H9 (cell line): ENCODE results near the gene NHERF1. TPM values are rescaled to one million over a fixed set of nuclear protein-coding genes. Genes with fewer than 3 reads are reported as not detected.

Experiments used
- DNase-seq: peaks from one replicate; pipeline ENCODE4 v3.0.0-alpha.2; 2017
- H2AFZ ChIP-seq: one replicate; pipeline ENCODE4 v1.6.1; 2013; ENCODE audit warnings: mild to moderate bottlenecking, low read length, control low read depth, moderate library complexity
- H2AK5ac ChIP-seq: 2 replicates; pipeline ENCODE4 v1.6.1; 2013; ENCODE audit warnings: low read length, control low read depth, mixed read lengths; ENCODE audit not compliant: insufficient read length
- H2BK120ac ChIP-seq: one replicate; pipeline ENCODE4 v1.6.1; 2013; ENCODE audit warnings: low read depth, mild to moderate bottlenecking, low read length, control low read depth, inconsistent platforms; ENCODE audit not compliant: poor library complexity, severe bottlenecking
- H2BK12ac ChIP-seq: 2 replicates; pipeline ENCODE4 v1.6.1; 2013; ENCODE audit warnings: low read length, control low read depth, mixed read lengths, low read depth; ENCODE audit not compliant: insufficient read length
- H2BK15ac ChIP-seq: 2 replicates; pipeline ENCODE4 v1.6.1; 2013; ENCODE audit warnings: low read depth, low read length, control low read depth
- H2BK20ac ChIP-seq: one replicate; pipeline ENCODE4 v1.6.1; 2013; ENCODE audit warnings: low read depth, mild to moderate bottlenecking, low read length, control low read depth, inconsistent platforms; ENCODE audit not compliant: poor library complexity, severe bottlenecking
- H2BK5ac ChIP-seq: 2 replicates; pipeline ENCODE4 v1.6.1; 2013; ENCODE audit warnings: low read length, control low read depth, mixed read lengths; ENCODE audit not compliant: insufficient read length
- H3K14ac ChIP-seq: 2 replicates; pipeline ENCODE4 v1.6.1; 2013; ENCODE audit warnings: low read length, control low read depth; ENCODE audit not compliant: insufficient read depth
- H3K18ac ChIP-seq: 2 replicates; pipeline ENCODE4 v1.6.1; 2013; ENCODE audit warnings: low read depth, mild to moderate bottlenecking, mixed read lengths, low read length, control low read depth; ENCODE audit not compliant: insufficient read length
- H3K23ac ChIP-seq: 2 replicates; pipeline ENCODE4 v1.6.1; 2013; ENCODE audit warnings: low read length, control low read depth, mixed read lengths, low read depth; ENCODE audit not compliant: insufficient read length
- H3K23me2 ChIP-seq: 2 replicates; pipeline ENCODE4 v1.6.1; 2013; ENCODE audit warnings: low read depth, mild to moderate bottlenecking, mixed read lengths, low read length, control low read depth; ENCODE audit not compliant: insufficient read length, poor library complexity, severe bottlenecking
- H3K27ac ChIP-seq: 2 replicates; pipeline ENCODE4 v1.5.1; 2013; ENCODE audit warnings: low read length, control low read depth, mixed read lengths, low read depth; ENCODE audit not compliant: insufficient read length
- H3K27me3 ChIP-seq: 2 replicates; pipeline ENCODE4 v1.6.1; 2013; ENCODE audit warnings: low read length, control low read depth, inconsistent platforms; ENCODE audit not compliant: insufficient read depth
- H3K4ac ChIP-seq: 2 replicates; pipeline ENCODE4 v1.6.1; 2013; ENCODE audit warnings: low read depth, mild to moderate bottlenecking, control low read depth, inconsistent platforms, low read length, moderate library complexity
- H3K4me1 ChIP-seq: 2 replicates; pipeline ENCODE4 v1.6.1; 2013; ENCODE audit warnings: low read length, control low read depth, inconsistent platforms; ENCODE audit not compliant: insufficient read depth
- H3K4me2 ChIP-seq: 2 replicates; pipeline ENCODE4 v1.6.1; 2013; ENCODE audit warnings: low read length, control low read depth, mixed read lengths; ENCODE audit not compliant: insufficient read length, insufficient read depth
- H3K56ac ChIP-seq: 2 replicates; pipeline ENCODE4 v1.6.1; 2013; ENCODE audit warnings: low read depth, mild to moderate bottlenecking, mixed read lengths, low read length, control low read depth; ENCODE audit not compliant: insufficient read length
- H3K79me1 ChIP-seq: 2 replicates; pipeline ENCODE4 v1.6.1; 2013; ENCODE audit warnings: low read depth, mild to moderate bottlenecking, moderate library complexity, low read length, control low read depth, inconsistent platforms; ENCODE audit not compliant: insufficient read depth, poor library complexity, severe bottlenecking
- H3K79me2 ChIP-seq: 2 replicates; pipeline ENCODE4 v1.6.1; 2013; ENCODE audit warnings: low read length, control low read depth, inconsistent platforms; ENCODE audit not compliant: insufficient read depth
- H3K9ac ChIP-seq: 2 replicates; pipeline ENCODE4 v1.6.1; 2013; ENCODE audit warnings: low read length, control low read depth, mixed read lengths; ENCODE audit not compliant: insufficient read length; ENCODE audit errors: extremely low read depth
- H3K9me3 ChIP-seq: one replicate; pipeline ENCODE4 v1.6.1; 2013; ENCODE audit warnings: low read depth, low read length, inconsistent platforms; ENCODE audit not compliant: control insufficient read depth
- H3T11ph ChIP-seq: one replicate; pipeline ENCODE4 v1.6.1; 2013; ENCODE audit warnings: mild to moderate bottlenecking, low read length, control low read depth, inconsistent platforms
- H4K20me1 ChIP-seq: one replicate; pipeline ENCODE4 v1.6.1; 2013; ENCODE audit not compliant: control insufficient read depth, insufficient read length, insufficient read depth
- H4K5ac ChIP-seq: 2 replicates; pipeline ENCODE4 v1.6.1; 2013; ENCODE audit warnings: low read depth, mild to moderate bottlenecking, mixed read lengths, low read length, control low read depth; ENCODE audit not compliant: insufficient read length
- H4K8ac ChIP-seq: replicated peaks from 2 replicates; pipeline ENCODE4 v1.6.1; 2013; ENCODE audit warnings: low read length, control low read depth, mixed read lengths, low read depth; ENCODE audit not compliant: insufficient read length
- H4K91ac ChIP-seq: 2 replicates; pipeline ENCODE4 v1.6.1; 2013; ENCODE audit warnings: low read depth, mild to moderate bottlenecking, moderate library complexity, mixed read lengths, low read length, control low read depth; ENCODE audit not compliant: insufficient read length
- H3K27ac Mint-ChIP-seq, 3 experiments: 2 replicates in 2 of 3; 3 replicates in 1 of 3; pipeline ENCODE4 v1.8.0; 2020 to 2021; ENCODE audit warnings: mixed read lengths in 3 of 3, mild to moderate bottlenecking in 1 of 3, moderate library complexity in 1 of 3
- H3K27me3 Mint-ChIP-seq: 2 replicates; pipeline ENCODE4 v1.8.0; 2021; ENCODE audit warnings: low read depth, mild to moderate bottlenecking, moderate library complexity, mixed read lengths
- H3K36me3 Mint-ChIP-seq, 3 experiments: 2 replicates in 2 of 3; 3 replicates in 1 of 3; pipeline ENCODE4 v1.8.0; 2020 to 2021; ENCODE audit warnings: low read depth in 3 of 3, mixed read lengths in 3 of 3; ENCODE audit not compliant: insufficient read depth in 1 of 3
- H3K4me1 Mint-ChIP-seq, 2 experiments: 2 replicates each; pipeline ENCODE4 v1.8.0; 2020; ENCODE audit warnings: mixed read lengths in 2 of 2
- H3K4me3 Mint-ChIP-seq, 2 experiments: 2 replicates in 1 of 2; 3 replicates in 1 of 2; pipeline ENCODE4 v1.8.0; 2020 to 2021; ENCODE audit warnings: mild to moderate bottlenecking in 2 of 2, mixed read lengths in 2 of 2, moderate library complexity in 1 of 2
- H3K9me3 Mint-ChIP-seq, 2 experiments: 2 replicates in 1 of 2; 3 replicates in 1 of 2; pipeline ENCODE4 v1.8.0; 2020; ENCODE audit warnings: mild to moderate bottlenecking in 2 of 2, mixed read lengths in 2 of 2, moderate library complexity in 1 of 2
- WGBS: extraction: QIAGEN DNeasy Blood & Tissue Kit; methylation state at CpG from one replicate; pipeline ENCODE4 v1.1.7; 2013; ENCODE audit warnings: missing lambda C conversion rate, low lambda C conversion rate, mixed read lengths; ENCODE audit not compliant: insufficient read length; ENCODE audit errors: extremely low coverage; 5-methylcytosine and 5-hydroxymethylcytosine counted together
- total RNA-seq: library from RNA; stranded (reverse); gene quantifications from 2 replicates; pipeline ENCODE4 v1.2.1, GENCODE V29; 2021
- TF ChIP-seq, protein P1 (sequence below): fragments of 200-600 bp; sonication (generic); conservative IDR thresholded peaks from 3 replicates; pipeline ENCODE4 v1.8.0; 2021; ENCODE audit warnings: antibody characterized with exemption, mild to moderate bottlenecking

NHERF1 gene
- total RNA-seq, 1 experiment from 2014 or later, result 74.4 TPM

DNA sequence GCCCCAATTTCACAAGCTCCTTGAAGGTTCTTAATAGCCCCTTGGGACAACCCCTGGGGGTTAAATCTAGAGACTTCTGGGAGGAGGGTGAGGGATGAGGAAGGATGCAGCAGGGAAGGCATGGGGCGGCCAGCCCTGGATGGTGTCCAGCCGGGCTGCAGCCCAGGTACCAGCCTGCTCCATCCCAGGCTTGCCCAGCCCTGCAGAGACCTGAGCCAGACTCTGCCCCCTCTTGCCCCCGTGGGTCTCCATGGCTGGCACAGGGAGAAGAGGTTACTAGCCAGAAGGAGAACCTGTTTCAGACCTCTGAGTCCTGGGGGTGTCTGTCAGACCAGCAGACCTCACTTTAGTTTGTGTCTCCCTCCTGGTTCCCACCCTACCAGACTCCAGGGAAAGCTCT lies 8.5 kb downstream of the NHERF1 start:
- Histone ChIP-seq H4K8ac (no peak overlapping the region), H3K23me2 (no peaks in the 10 kb centered on the region), H3K23ac (no peak overlapping the region), H3K79me2 (peaks cover 2% of the 10 kb centered on the region; the same call in 1 of the 2 replicates), H3K4ac (no peak overlapping the region), H4K20me1 (no peaks in the 10 kb centered on the region), H3K4me2 (no peak overlapping the region), H2BK5ac (no peak overlapping the region), H3K9ac (no peak overlapping the region), H2BK20ac (no peak overlapping the region), H2AK5ac (no peak overlapping the region), H2BK12ac (no peak overlapping the region), H4K91ac (no peak overlapping the region), H3K79me1 (peaks cover 11% of the 10 kb centered on the region), H3K18ac (no peak overlapping the region), H3K27me3 (no peaks in the 10 kb centered on the region), H3K14ac (no peak overlapping the region), H4K5ac (no peak overlapping the region), H2AFZ (no peak overlapping the region), H2BK15ac (no peak overlapping the region), H3K56ac (no peak overlapping the region), H3T11ph (no peak overlapping the region), H3K27ac (no peak overlapping the region), H2BK120ac (no peak overlapping the region), H3K9me3 (no peaks in the 10 kb centered on the region), H3K4me1 (peaks cover 11% of the 10 kb centered on the region; the same call in 1 of the 2 replicates)
- H3K27ac Mint-ChIP-seq, result no peak overlapping the region
- TF ChIP-seq, protein P1, sequence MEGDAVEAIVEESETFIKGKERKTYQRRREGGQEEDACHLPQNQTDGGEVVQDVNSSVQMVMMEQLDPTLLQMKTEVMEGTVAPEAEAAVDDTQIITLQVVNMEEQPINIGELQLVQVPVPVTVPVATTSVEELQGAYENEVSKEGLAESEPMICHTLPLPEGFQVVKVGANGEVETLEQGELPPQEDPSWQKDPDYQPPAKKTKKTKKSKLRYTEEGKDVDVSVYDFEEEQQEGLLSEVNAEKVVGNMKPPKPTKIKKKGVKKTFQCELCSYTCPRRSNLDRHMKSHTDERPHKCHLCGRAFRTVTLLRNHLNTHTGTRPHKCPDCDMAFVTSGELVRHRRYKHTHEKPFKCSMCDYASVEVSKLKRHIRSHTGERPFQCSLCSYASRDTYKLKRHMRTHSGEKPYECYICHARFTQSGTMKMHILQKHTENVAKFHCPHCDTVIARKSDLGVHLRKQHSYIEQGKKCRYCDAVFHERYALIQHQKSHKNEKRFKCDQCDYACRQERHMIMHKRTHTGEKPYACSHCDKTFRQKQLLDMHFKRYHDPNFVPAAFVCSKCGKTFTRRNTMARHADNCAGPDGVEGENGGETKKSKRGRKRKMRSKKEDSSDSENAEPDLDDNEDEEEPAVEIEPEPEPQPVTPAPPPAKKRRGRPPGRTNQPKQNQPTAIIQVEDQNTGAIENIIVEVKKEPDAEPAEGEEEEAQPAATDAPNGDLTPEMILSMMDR, result no peak
- H3K4me3 Mint-ChIP-seq, result no peak overlapping the region
- H3K9me3 Mint-ChIP-seq, result no peaks in the 10 kb centered on the region
- H3K36me3 Mint-ChIP-seq, result peaks cover 6 to 13% (median 8%) of the 10 kb centered on the region in 3 experiments
- no CpG with 5 or more reads among the region's 3 CpGs for WGBS
- H3K27me3 Mint-ChIP-seq, result no peaks in the 10 kb centered on the region
- no peak for DNase-seq
- peaks cover 52 to 71% of the 10 kb centered on the region in 2 experiments for H3K4me1 Mint-ChIP-seq
